Neural progenitor cell (in vitro differentiated cells): ENCODE results near the gene STK32A.
"Not testable (repeated sequence)": the region's sequence is repeated elsewhere in the genome, so short reads cannot be mapped to it uniquely, and the experiment has no call there.

Experiments used
- CTCF ChIP-seq: fragments of 200-600 bp; sonication (generic); IDR thresholded peaks from 2 replicates; pipeline ENCODE4 v1.5.1; 2017; ENCODE audit warnings: antibody characterized with exemption, mild to moderate bottlenecking
- EZH2 ChIP-seq: fragments of 200-600 bp; sonication (generic); IDR thresholded peaks from 2 replicates; pipeline ENCODE4 v1.6.1; 2017; ENCODE audit warnings: antibody characterized with exemption, mild to moderate bottlenecking, moderate library complexity

- not testable (repeated sequence) for TF ChIP-seq CTCF, EZH2
Measured at GRCh38 chr5:147243238-147243637, 8.4 kb downstream of the STK32A start.
